Inflammatory macrophage treated with lipopolysaccharide for 1 hour (primary cell): ENCODE measurements around the gene AURKA.
A peak's percentile ranks its signal among the peaks of the same experiment; 100 is the strongest.
"Not testable (repeated sequence)": the region's sequence is repeated elsewhere in the genome, so short reads cannot be mapped to it uniquely, and the experiment has no call there.

Experiments
- DNase-seq, 2 donors: peaks; one replicate each; pipeline ENCODE4 v3.0.0-alpha.2; 2020 to 2022

AURKA gene

DNA sequence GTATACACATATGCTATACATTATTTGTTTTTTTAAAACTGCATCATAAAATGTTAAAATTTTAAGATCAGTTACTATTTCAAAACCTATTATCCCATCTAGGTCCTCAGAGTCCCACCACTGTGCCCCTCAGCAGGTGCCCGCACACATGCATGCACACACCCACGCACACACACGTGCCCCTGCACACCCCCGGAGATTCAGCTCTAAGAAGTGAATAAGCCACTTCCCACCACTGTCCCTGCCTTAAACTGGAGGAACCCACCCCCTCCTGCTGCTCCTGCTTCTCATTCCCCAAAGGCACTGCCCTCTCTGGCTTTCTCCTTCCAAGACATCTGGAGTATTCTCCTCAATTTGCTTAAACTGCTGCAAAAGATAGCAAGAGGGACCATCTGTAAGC is 38.7 kb downstream of the AURKA start:
- no peak for DNase-seq

DNA sequence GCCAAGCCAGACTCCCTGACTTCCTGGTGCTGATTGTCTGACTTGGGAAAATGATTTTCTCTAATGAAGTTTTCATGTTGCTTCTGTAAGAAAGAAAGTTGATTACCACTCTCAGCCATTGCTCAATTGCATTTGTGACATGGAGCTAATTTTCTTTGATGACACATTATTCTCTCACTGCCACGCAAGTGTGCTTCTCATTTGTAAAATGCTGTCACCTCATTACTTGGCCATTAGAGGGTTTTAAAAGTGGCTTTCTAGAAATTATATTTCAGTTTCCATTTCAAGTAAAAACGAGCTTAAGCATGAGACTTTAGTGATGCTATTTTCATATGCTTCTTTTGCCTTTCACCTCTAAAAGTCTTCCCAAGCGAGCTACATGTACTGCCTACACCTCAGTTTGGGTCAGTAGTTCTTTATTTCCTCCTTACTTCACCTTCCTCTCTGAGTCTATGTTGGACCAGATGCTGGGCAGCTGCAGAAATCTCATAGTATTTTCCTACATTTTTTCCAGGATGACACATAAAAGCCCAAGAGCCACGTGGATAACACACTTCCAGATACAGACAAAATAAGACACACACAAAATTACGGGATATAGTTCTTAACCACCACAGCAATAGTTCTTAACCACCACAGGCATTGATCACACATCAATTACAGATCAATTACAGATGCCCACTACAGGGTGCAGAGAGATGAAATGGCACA is 39.5 kb downstream of the AURKA start:
- no peak for DNase-seq

DNA sequence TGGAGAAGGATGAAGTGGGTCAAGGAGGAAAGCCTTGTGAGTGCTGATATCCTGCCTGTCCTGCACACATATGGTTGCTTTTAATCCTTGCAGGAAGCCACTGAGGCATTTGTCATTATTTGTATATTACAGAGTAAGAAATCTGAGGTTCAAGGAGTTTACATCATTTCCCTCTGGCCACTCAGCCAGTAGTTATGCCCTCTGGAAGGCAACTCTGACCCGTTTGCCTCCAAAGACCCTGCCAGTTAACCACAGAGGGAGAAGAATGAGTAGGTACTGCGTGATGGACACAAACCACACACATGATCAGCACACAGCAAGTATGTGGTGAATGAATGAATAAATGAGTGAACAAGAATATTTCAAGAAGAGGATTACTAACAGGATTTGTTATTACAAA is 41.2 kb downstream of the AURKA start:
- no peak for DNase-seq

DNA sequence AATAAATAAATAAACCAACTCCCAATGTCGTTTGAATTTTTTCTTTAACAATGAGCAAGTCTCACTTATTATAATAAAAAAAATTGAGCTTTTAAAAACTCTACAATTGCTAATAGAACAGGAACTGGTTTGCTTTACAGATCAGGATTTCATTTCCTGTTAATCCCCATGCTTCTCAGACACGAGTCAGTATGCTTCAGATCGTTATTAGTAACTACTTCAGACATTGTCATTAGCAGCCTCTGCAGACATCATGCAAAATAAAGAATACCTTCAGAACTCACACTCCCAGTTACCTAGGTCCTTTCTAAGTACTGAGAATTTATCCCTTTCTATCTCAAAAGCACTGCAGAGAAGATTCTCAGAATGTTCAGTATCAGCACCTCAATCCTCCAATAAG is 43.3 kb downstream of the AURKA start:
- DNase-seq, result peak in 1 of 2 donors; percentile 50

DNA sequence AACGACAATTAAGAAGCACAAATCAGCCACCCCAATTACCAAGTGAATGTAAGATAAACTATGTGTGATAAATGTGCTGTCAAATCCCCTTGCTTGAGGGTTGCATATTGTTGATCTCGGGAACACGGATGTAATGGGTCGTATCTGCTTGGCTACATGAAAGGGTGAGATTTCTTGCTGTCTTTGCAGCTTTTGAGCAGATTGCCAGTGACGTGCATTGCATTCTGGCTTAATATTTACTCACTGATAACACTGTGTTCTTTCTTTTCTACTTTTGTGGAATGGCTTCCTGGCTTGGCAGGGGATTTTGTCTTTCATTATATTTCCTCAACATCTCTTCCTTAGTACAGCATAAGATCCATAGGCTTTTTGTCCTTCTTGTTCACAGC is 43.7 kb downstream of the AURKA start:
- DNase-seq, result no peak

DNA sequence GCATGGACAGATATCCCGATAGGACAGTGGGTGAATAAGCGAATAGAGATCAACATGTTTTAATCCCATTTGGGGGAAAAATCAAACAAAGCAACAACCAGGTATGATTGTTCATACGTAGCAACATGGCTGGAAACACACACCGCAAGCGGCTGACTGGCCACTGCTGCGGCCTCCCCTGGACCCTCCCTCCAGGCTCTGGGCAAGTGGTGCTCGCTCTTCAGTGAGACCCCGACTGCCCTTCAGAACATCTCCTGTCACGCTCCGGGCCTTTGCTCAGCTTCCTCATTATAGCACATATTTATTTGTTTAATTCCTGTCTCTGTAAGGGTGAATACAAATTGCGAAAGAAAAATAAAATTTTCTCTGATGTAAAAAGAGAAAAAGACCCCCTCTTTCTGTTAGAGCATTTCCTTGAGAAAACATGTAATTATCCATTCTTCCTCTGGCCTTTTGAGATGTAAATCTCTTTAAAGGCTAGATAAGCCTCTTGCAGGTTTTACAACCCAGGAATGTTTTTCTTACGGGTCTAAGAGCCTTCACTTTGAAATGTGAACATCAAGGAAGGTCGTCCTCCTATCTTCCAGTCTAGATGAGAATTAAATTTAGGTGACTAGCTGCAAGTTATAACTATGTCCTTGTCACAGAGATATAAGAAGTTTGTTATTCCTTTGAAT is 44.2 kb downstream of the AURKA start:
- DNase-seq, result no peak

DNA sequence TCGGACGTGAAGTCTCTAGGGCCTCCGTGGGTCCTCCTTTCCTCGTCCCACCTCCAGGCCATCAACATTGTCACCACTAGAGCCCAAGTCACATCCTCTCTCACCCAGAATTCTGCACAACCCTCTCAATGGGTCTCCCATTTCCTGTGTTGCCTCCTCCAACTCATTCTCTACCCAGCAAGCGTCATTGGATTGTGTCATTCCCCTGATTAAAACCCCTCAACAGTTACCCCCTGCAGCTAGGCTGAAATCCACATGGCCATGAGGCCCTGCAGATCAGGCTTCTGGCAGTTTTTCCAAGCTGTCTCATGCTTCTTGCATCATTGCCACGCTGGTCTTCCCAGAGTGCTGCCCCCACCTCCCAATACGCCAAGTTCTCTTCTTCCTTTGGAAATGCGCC is 46.1 kb downstream of the AURKA start:
- DNase-seq, result no peak

DNA sequence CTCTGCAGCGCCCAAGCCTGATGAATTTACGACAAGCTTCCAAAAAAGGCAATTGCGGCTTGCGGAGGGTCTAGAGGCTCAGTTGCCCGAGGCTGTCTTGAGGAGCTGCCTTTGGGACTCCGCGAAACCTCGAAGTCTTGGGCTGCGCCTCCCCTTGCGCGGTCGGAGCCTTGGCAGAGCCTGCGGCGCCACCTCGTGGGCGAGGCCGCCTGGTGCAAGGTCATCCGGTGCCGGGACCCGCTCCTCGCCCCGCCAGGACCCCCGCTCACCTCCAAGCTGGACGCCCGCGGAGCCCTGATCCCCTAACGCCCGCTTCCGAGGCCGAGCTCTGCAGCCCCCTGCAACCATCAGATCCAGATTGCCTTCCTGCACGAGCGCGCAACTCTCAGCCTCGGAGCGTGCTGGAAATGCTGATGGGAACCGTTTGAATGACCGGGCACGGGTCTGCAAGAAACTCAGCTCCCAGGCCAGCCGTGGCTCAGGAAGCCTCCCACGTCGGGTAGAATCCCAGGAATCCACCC is 48.1 kb downstream of the AURKA start:
- DNase-seq, result peak; percentile 20 to 32

DNA sequence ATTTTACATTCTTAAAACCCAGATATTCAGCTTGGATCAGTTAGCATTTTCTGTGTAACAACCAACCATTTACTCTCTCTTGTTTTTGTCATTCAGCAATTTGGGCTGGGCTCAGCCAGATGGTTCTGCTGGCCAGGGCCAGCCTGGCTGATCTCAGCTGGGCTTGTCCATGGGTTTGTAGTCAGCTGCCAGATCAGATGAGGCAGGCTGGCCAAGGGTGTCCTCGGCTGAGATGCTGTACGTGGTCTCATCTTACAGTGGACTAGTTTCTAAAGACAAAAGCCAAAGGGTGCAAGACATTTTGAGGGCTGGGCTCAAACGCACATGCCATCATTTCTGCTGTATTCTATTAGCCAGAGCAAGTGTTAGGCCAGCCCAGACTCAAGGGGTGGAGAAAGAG is 49.2 kb downstream of the AURKA start:
- DNase-seq, result no peak

DNA sequence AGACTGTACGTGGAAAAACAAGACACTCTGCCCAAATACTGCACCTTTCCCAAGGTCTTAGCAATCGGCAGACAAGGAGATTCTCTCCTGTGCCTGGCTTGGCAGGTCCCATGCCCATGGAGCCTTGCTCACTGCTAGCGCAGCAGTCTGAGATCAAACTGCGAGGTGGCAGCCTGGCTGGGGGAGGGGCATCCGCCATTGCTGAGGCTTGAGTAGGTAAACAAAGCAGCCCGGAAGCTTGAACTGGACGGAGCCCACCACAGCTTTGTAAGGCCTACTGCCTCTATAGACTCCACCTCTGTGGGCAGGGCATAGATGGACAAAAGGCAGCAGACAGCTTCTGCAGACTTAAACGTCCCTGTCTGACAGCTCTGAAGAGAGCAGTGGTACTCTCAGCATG is 55.3 kb downstream of the AURKA start:
- not testable (repeated sequence) for DNase-seq

DNA sequence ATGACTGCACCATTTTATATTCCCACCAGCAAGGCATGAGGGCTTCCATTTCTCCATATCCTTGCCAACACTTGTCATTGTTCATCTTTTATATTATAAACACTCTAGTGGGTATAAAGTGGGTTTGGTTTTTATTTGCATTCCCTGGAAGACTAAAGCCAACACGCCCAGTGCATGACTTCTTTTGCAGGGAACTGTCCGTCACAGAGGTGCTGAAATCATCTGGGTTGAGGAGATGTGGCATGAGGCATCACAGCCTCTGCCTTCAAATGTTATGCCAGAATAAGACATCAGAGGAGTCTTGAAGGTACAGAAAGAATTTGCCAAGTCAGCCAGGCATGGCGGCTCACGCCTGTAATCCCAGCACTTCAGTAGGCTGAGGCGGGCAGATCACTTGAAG is 63.2 kb downstream of the AURKA start:
- no peak for DNase-seq

DNA sequence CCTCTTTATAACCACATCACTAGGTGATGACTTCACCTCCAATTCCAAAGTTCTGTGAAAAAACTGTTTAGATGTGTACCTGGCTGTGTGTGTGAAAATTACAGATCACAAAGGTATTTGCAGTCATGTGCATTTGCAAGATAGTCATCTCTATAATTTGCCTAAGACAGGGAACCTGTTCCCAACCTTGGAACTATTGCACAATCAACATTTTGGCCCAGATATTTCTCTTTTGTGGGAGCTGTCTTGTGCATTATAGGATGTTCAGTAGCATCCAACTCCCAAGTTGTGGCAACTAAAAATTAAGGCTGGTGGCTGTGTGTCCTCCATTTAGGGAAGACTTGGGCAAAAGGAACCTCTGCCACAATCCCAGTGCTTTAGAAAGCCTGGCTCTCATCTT is 67.2 kb downstream of the AURKA start:
- DNase-seq, result no peak

DNA sequence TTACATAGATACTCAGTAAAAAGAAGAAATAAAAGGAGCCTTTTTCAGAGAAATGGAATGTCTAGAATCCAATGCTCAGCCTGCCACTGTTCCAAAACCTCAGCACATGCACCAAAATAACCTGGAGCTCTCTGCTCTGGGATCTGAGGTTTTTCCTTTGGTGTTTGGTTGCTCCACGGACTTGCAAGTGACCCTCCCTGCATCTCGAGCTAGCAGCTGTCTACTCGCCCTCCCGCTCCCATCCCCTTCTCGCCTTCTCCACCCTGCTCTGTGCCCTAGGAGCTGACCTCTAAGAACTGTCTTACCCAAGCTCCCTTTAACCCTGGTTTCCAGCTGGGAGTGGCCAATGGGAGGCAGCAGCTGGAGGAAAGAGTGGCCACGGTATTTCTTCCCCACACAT is 68.4 kb downstream of the AURKA start:
- DNase-seq, result no peak

DNA sequence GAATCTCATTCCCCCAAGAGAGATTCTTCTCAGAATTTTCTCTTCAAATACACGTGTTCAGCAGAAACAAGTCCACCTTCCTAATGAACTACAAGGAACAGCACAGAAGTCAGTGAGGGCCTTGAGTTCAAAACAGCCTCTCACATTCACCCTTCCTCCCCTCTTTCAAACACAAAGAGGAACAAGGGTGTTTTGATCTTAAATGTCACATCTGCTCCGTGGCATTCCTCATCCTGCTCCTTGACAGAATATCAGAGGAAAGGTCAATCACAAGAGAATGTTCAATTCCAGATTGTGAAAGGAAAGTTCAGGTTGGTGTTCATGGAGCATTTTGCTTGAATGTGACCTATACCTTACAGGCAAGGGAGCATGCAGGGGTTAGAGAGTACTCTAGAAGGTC is 68.8 kb downstream of the AURKA start:
- DNase-seq, result no peak

DNA sequence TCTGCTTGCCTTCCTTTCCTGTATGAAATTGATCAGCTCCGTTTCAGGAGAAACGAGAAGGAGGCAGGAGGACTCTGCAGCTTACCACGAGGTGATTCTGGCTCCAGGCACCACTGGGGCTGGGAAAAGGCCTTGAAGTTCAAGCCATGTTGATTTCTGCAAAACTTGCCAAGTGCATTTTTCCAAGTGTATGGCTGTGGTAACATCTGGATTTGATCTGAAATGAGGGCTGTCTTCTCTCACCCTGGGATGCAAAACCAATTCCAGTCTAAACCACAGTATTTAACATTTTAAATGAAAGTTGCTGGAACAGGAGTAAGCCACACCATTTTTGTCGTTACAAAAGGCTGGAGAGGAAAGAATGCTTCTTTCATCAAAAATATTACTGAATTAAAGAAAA is 69.3 kb downstream of the AURKA start:
- no peak for DNase-seq
